GM20000 (cell line): ENCODE results near the gene SLC44A4.
"Not testable (repeated sequence)": the region's sequence is repeated elsewhere in the genome, so short reads cannot be mapped to it uniquely, and the experiment has no call there.

Experiments
- DNase-seq: peaks from one replicate; pipeline ENCODE4 v3.0.0; 2012; ENCODE audit warnings: low spot score
- TF ChIP-seq, protein P1 (sequence below): IDR thresholded peaks from 2 replicates; pipeline ENCODE4 v1.5.1; 2012; ENCODE audit warnings: mild to moderate bottlenecking, control low read depth; ENCODE audit errors: extremely low read depth, missing control alignments

Gene SLC44A4

DNA sequence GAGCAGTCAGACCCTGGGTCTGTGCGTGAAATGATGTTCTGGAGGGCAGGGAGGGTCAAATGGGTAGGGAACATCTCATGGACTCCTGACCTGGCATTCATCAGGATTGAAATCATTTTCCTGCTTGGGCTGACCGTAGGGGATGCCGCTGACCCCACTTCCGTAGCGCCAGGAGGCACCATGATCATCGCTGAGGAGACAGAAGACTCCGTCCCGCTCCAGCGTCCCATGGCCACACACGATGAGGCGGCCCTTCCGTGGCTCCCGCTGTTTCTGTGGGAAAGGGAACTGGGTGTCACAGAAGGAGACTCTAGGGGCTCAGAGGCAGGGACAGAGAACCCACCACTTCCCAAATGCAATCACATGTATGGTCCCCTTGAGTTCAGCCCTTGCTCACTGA is 18.4 kb downstream of the SLC44A4 start:
- no peak for DNase-seq
- TF ChIP-seq, protein P1, sequence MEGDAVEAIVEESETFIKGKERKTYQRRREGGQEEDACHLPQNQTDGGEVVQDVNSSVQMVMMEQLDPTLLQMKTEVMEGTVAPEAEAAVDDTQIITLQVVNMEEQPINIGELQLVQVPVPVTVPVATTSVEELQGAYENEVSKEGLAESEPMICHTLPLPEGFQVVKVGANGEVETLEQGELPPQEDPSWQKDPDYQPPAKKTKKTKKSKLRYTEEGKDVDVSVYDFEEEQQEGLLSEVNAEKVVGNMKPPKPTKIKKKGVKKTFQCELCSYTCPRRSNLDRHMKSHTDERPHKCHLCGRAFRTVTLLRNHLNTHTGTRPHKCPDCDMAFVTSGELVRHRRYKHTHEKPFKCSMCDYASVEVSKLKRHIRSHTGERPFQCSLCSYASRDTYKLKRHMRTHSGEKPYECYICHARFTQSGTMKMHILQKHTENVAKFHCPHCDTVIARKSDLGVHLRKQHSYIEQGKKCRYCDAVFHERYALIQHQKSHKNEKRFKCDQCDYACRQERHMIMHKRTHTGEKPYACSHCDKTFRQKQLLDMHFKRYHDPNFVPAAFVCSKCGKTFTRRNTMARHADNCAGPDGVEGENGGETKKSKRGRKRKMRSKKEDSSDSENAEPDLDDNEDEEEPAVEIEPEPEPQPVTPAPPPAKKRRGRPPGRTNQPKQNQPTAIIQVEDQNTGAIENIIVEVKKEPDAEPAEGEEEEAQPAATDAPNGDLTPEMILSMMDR: no peak

DNA sequence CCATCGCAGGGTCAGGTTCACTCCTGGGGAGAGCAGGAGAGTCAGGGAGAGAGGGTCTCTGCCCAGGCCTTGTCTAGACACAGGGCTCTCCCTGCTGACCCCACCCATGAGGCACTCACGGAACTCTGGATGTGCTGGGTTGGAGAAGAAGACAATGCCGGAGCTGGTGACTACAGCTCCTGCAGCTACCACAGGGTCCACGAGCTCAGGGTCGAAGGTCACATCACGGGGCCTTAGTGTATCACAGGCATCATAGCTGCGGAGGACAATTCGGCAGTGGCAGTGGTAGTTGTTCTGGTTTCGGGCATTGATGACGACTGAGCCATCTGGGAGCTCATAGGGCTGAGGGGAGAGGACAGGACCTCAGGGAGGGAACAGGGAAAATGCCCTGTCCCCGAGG is 18.9 kb downstream of the SLC44A4 start:
- TF ChIP-seq, protein P1: no peak
- DNase-seq: no peak

DNA sequence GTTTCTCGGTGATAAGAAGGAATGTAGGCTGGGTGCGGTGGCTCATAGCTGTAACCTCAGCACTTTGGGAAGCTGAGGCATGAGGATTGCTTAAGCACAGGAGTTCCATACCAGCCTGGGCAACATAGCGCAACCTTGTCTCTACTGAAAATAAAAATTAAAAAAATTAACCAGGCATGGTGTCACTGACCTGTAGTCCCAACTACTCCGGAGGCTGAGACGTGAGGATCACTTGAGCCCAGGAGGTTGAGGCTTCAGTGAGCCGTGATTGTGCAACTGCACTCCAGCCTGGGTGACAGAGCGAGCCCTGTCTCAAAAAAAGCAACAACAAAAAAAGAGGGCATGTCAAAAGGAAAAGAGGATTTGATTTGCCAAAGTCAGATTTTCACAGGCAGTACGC is 20.1 kb downstream of the SLC44A4 start:
- TF ChIP-seq, protein P1: no peak
- no peak for DNase-seq

GRCh38 chr6:31857774-31858173 is 21.0 kb downstream of the SLC44A4 start:
- DNase-seq: not testable (repeated sequence)

DNA sequence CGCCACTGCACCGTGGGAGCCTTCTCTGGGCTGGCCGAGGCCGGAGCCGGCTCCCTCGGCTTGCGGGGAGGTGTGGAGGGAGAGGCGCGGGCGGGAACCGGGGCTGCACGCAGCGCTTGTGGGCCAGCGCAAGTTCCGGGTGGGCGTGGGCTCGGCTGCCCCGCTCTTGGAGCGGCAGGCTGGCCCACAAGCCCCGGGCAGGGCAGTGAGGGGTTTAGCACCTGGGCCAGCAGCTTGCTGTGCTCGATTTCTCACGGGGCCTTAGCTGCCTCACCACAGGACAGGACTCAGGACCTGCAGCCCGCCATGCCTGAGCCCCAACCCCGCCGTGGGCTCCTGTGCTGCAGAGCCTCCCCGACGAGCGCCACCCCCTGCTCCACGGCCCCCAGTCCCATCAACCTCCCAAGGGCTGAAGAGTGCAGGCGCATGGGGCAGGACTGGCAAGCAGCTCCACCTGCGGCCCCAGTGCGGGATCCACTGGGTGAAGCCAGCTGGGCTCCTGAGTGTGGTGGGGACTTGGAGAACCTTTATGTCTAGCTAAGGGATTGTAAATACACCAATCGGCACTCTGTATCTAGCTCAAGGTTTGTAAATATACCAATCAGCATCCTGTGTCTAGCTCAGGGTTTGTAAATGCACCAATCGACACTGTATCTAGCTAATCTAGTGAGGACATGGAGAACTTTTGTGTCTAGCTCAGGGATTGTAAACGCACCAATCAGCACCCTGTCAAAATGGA is 26.6 kb downstream of the SLC44A4 start:
- not testable (repeated sequence) for DNase-seq

- DNase-seq: no peak
- TF ChIP-seq, protein P1: no peak
These were observed 27.3 kb downstream of the SLC44A4 start for GRCh38 chr6:31851485-31851832.

GRCh38 chr6:31850765-31851484 is 27.9 kb downstream of the SLC44A4 start:
- TF ChIP-seq, protein P1: no peak
- DNase-seq: no peak

GRCh38 chr6:31847276-31847978 is 31.4 kb downstream of the SLC44A4 start:
- DNase-seq: no peak
- TF ChIP-seq, protein P1: no peak
